ENCODE results near the gene PFKFB3. TPM values are rescaled to one million over a fixed set of nuclear protein-coding genes. Genes with fewer than 3 reads are reported as not detected.

PFKFB3 gene
- total RNA-seq, 1 donor from 2014 or later, result 64.5 TPM

- Mint-ChIP-seq H3K27me3 (no peaks in the 10 kb centered on the region), H3K36me3 (ENCODE audit: insufficient read depth) (peaks cover 1% of the 10 kb centered on the region), H3K9me3 (ENCODE audit: low read depth) (no peaks in the 10 kb centered on the region), H3K27ac (peak overlapping the region; percentile 79), H3K4me3 (ENCODE audit: low read depth) (no peak overlapping the region), H3K4me1 (ENCODE audit: low read depth) (peaks cover 34% of the 10 kb centered on the region)
- no peak for TF ChIP-seq CTCF (IDR thresholded peaks at IDR 0.05; ENCODE audit: unreplicated experiment)
- DNase-seq (ENCODE audit: low spot score, unreplicated experiment), result no peak
These were observed 68.2 kb downstream of the PFKFB3 start for GRCh38 chr10:6270951-6271350.

DNA sequence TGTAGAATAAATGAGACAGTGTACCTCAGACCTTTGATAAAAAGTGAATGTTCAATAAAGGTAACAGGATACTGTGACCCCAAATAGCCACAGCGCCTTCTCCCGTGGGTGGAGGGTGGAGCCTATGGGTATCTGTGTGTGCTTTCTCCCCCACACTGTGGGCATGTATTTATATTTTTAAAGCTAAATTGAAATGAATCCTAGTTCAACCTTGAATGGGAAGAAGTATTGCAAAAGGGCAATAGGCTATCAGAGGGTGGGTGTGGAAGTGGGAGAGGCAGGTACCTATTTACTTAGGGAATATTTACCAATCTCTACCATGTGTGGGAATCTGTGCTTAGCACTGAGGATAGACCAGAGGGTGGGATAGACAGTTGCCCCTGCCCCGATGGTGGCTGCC is 68.9 kb downstream of the PFKFB3 start:
- Mint-ChIP-seq H3K27ac (peak overlapping the region; percentile 79), H3K4me1 (ENCODE audit: low read depth) (peaks cover 39% of the 10 kb centered on the region), H3K27me3 (no peaks in the 10 kb centered on the region), H3K36me3 (ENCODE audit: insufficient read depth) (peaks cover 1% of the 10 kb centered on the region), H3K9me3 (ENCODE audit: low read depth) (no peaks in the 10 kb centered on the region), H3K4me3 (ENCODE audit: low read depth) (peak overlapping the region; percentile 8)
- DNase-seq (ENCODE audit: low spot score, unreplicated experiment), result no peak
- TF ChIP-seq CTCF (IDR thresholded peaks at IDR 0.05; ENCODE audit: unreplicated experiment), result no peak

- H3K36me3 Mint-ChIP-seq (ENCODE audit: insufficient read depth), result peaks cover 1% of the 10 kb centered on the region
- H3K4me3 Mint-ChIP-seq (ENCODE audit: low read depth), result no peak overlapping the region
- peak overlapping the region; percentile 79 for H3K27ac Mint-ChIP-seq
- H3K9me3 Mint-ChIP-seq (ENCODE audit: low read depth), result no peaks in the 10 kb centered on the region
- no peak for TF ChIP-seq CTCF (IDR thresholded peaks at IDR 0.05; ENCODE audit: unreplicated experiment)
- DNase-seq (ENCODE audit: low spot score, unreplicated experiment), result no peak
- peaks cover 40% of the 10 kb centered on the region for H3K4me1 Mint-ChIP-seq (ENCODE audit: low read depth)
- no peaks in the 10 kb centered on the region for H3K27me3 Mint-ChIP-seq
These were observed 69.4 kb downstream of the PFKFB3 start for GRCh38 chr10:6272126-6272525.

DNA sequence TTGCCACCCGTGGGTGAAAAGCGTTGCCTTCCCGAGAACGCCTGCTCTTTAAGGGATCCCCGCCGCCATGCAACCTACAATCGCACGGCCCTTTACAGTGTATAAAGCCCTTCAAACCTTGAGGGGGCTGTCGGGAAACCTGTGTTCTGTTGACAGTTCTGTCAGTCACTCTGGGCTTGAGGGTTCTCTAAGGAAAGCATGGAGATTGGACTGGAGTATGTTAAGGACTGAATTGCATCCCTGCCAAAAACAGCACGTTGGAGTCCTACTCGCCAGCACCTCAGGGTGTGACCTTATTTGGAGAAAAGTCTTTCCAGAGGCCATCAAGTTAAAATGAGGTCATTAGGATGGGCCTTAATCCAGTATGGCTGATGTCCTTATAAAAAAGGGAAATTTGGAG is 70.6 kb downstream of the PFKFB3 start:
- H3K4me3 Mint-ChIP-seq (ENCODE audit: low read depth), result no peak overlapping the region
- H3K4me1 Mint-ChIP-seq (ENCODE audit: low read depth), result peaks cover 37% of the 10 kb centered on the region
- no peak for TF ChIP-seq CTCF (IDR thresholded peaks at IDR 0.05; ENCODE audit: unreplicated experiment)
- no peak for DNase-seq (ENCODE audit: low spot score, unreplicated experiment)
- peaks cover 2% of the 10 kb centered on the region for H3K9me3 Mint-ChIP-seq (ENCODE audit: low read depth)
- H3K27me3 Mint-ChIP-seq, result no peaks in the 10 kb centered on the region
- peaks cover 1% of the 10 kb centered on the region for H3K36me3 Mint-ChIP-seq (ENCODE audit: insufficient read depth)
- H3K27ac Mint-ChIP-seq, result no peak overlapping the region

DNA sequence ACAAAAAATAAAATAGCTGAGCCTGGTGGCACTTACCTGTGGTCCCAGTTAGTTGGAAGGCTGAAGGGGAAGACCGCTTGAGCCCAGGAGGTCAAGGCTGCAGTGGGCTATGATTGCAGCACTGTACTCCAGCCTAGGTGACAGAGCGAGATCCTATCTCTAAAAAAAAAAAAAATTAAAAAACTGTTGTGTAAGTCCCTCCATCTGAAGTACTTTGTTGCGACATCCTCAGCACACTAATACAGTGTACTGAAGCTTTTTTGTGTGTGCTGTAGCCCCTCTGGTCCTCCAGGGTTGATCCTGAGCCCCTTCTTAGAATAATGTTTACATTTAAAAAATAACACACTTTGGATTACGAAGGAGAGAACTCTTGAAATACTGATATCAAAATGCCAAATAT is 71.3 kb downstream of the PFKFB3 start:
- Mint-ChIP-seq H3K27ac (no peak overlapping the region), H3K4me3 (ENCODE audit: low read depth) (no peak overlapping the region), H3K4me1 (ENCODE audit: low read depth) (peaks cover 42% of the 10 kb centered on the region), H3K36me3 (ENCODE audit: insufficient read depth) (peaks cover 1% of the 10 kb centered on the region), H3K9me3 (ENCODE audit: low read depth) (peaks cover 2% of the 10 kb centered on the region), H3K27me3 (no peaks in the 10 kb centered on the region)
- DNase-seq (ENCODE audit: low spot score, unreplicated experiment), result no peak
- TF ChIP-seq CTCF (IDR thresholded peaks at IDR 0.05; ENCODE audit: unreplicated experiment), result no peak

Data from progenitor cell of endocrine pancreas (in vitro differentiated cells).